Measurements from ENCODE around the gene PTPN2.

DNA sequence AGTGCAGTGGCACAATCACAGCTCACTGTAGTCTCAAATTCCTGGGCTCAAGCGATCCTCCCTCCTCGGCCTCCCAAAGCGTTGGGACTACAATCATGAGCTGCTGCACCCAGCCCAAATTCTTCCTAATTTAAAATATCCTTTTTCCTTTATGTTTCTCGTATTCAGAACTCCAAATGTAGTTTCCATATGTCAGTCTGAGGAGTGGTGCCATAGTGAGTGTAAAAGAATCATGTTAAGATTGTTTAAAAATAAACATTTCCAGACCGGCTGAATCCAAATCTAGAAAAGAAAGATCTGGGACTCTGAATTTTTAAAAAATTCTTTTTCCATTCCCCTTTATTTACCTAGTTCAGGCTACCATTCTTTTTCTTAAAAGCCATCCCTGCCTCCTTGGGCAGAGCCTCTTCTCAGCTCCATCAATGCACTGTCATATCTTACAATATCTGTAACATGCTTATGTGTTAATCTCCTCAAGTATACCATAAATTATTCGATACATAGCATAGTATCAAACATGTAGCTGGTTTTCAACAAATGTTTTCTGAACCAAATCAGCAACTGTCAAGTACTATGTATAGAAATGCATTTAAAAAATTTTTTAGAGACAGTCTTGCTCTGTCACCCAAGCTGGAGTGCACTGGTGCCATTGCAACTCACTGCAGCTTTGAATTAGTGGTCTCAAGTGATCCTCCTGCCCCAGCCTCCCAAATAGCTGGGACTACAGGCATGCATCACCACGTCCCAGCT is 31.3 kb downstream of the PTPN2 start:
- TF ChIP-seq, protein P1, sequence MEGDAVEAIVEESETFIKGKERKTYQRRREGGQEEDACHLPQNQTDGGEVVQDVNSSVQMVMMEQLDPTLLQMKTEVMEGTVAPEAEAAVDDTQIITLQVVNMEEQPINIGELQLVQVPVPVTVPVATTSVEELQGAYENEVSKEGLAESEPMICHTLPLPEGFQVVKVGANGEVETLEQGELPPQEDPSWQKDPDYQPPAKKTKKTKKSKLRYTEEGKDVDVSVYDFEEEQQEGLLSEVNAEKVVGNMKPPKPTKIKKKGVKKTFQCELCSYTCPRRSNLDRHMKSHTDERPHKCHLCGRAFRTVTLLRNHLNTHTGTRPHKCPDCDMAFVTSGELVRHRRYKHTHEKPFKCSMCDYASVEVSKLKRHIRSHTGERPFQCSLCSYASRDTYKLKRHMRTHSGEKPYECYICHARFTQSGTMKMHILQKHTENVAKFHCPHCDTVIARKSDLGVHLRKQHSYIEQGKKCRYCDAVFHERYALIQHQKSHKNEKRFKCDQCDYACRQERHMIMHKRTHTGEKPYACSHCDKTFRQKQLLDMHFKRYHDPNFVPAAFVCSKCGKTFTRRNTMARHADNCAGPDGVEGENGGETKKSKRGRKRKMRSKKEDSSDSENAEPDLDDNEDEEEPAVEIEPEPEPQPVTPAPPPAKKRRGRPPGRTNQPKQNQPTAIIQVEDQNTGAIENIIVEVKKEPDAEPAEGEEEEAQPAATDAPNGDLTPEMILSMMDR (IDR thresholded peaks at IDR 0.05), result no peak
- TF ChIP-seq POLR2A (IDR thresholded peaks at IDR 0.05), result no peak

Data from uterus (tissue), 2 donors.